Transverse colon (tissue), 3 donors: Measurements from ENCODE around the gene SIL1.
"Not testable (repeated sequence)": the region's sequence is repeated elsewhere in the genome, so short reads cannot be mapped to it uniquely, and the experiment has no call there.

Source experiments
- CTCF ChIP-seq, 5 experiments: fragments of 200-600 bp in 3 of 5; fragments of 450-650 bp in 2 of 5; sonication (generic) in 3 of 5; IDR thresholded peaks; 1 replicate in 2 of 5; 2 replicates in 3 of 5; pipeline ENCODE4 v1.5.1; 2016 to 2017; ENCODE audit warnings: antibody characterized with exemption in 5 of 5, inconsistent platforms in 3 of 5, mild to moderate bottlenecking in 2 of 5, moderate library complexity in 1 of 5
- EP300 ChIP-seq: sonication (generic); formaldehyde crosslinking; IDR thresholded peaks from one replicate; pipeline ENCODE4 v1.6.1; 2017; ENCODE audit warnings: antibody characterized with exemption, low read depth
- POLR2A ChIP-seq: fragments of 450-650 bp; IDR thresholded peaks from one replicate; pipeline ENCODE4 v1.6.1; 2016; ENCODE audit warnings: antibody characterized with exemption, mild to moderate bottlenecking, moderate library complexity

- TF ChIP-seq EP300; CTCF (IDR thresholded peaks at IDR 0.05); POLR2A: not testable (repeated sequence)
Measured at GRCh38 chr5:139218038-139218437, 19.9 kb upstream of the SIL1 start.
